Loucy (cell line): ENCODE results near the gene MGMT.

Experiments used
- CTCF ChIP-seq: fragments of 200-600 bp; sonication (generic); conservative IDR thresholded peaks from 2 replicates; pipeline ENCODE4 v1.5.1; 2014; ENCODE audit warnings: mild to moderate bottlenecking, antibody characterized with exemption, low read length
- EZH2phosphoT487 ChIP-seq: fragments of 200-600 bp; IDR thresholded peaks from 2 replicates; pipeline ENCODE4 v1.6.1; 2018; ENCODE audit warnings: antibody characterized with exemption, mild to moderate bottlenecking, moderate library complexity, borderline replicate concordance

GRCh38 chr10:129662426-129662825 lies 195.4 kb downstream of the MGMT start:
- TF ChIP-seq CTCF: no peak
- no peak for TF ChIP-seq EZH2phosphoT487
